DOHH2 (cell line): ENCODE results near the gene ZMIZ1.

Experiments used
- CTCF ChIP-seq: fragments of 200-600 bp; sonication (generic); IDR thresholded peaks from one replicate; pipeline ENCODE4 v1.5.1; 2014; ENCODE audit warnings: antibody characterized with exemption, mild to moderate bottlenecking, low read depth, low read length; ENCODE audit not compliant: poor library complexity, severe bottlenecking
- EZH2phosphoT487 ChIP-seq: fragments of 200-600 bp; sonication (generic); IDR thresholded peaks from 2 replicates; pipeline ENCODE4 v1.6.1; 2017; ENCODE audit warnings: borderline replicate concordance, mild to moderate bottlenecking, antibody characterized with exemption, low read length, moderate library complexity, mixed read lengths

- TF ChIP-seq CTCF (no peak), EZH2phosphoT487 (no peak)
These were observed 200.7 kb downstream of the ZMIZ1 start for GRCh38 chr10:79269443-79269842.
